HG02943 (cell line): ENCODE data around the gene SLC25A45.

Source experiments
- ATAC-seq: cut with Tn5 transposase; IDR thresholded peaks from one replicate; pipeline ENCODE4 v1.9.1; 2021; ENCODE audit warnings: mild to moderate bottlenecking, low read depth, moderate library complexity; ENCODE audit not compliant: unreplicated experiment

The SLC25A45 gene

GRCh38 chr11:65382033-65382803 is at the start of gene SLC25A45:
Gene SLC25A45, minus strand, starts transcription at chr11:65382646. Its CDS starts 695 bp downstream, at chr11:65381951.
- ATAC-seq = peak; percentile 59

- ATAC-seq = no peak
Observed at GRCh38 chr11:65431451-65432099, 49.1 kb upstream of the SLC25A45 start.

- no peak for ATAC-seq
Observed at GRCh38 chr11:65430406-65431217, 48.2 kb upstream of the SLC25A45 start.

GRCh38 chr11:65429724-65430405 is 47.4 kb upstream of the SLC25A45 start:
- no peak for ATAC-seq

GRCh38 chr11:65429068-65429681 is 46.7 kb upstream of the SLC25A45 start:
- ATAC-seq = no peak

- no peak for ATAC-seq
Observed at GRCh38 chr11:65428578-65429067, 46.2 kb upstream of the SLC25A45 start.

- no peak for ATAC-seq
Observed at GRCh38 chr11:65427691-65428577, 45.5 kb upstream of the SLC25A45 start.

- ATAC-seq = no peak
Observed at GRCh38 chr11:65426839-65427690, 44.6 kb upstream of the SLC25A45 start.

- ATAC-seq = no peak
Observed at GRCh38 chr11:65425971-65426838, 43.8 kb upstream of the SLC25A45 start.

- no peak for ATAC-seq
Observed at GRCh38 chr11:65425105-65425970, 42.9 kb upstream of the SLC25A45 start.

GRCh38 chr11:65424205-65425104 is 42.0 kb upstream of the SLC25A45 start:
- ATAC-seq = no peak

GRCh38 chr11:65423516-65424204 is 41.2 kb upstream of the SLC25A45 start:
- ATAC-seq = no peak

GRCh38 chr11:65422633-65423515 is 40.4 kb upstream of the SLC25A45 start, which contains the start of gene NEAT1:
Gene NEAT1, plus strand, starts transcription at chr11:65422798.
- peak; percentile 27 for ATAC-seq
